GM12878 (cell line): ENCODE data around the gene DNAJC6. TPM values are rescaled to one million over a fixed set of nuclear protein-coding genes. Genes with fewer than 3 reads are reported as not detected.

ENCODE experiments used
- ATAC-seq: fragments of 200-7000 bp; cut with Tn5 transposase; 3 replicates; pipeline ENCODE4 v1.9.1; 2020; ENCODE audit warnings: mild to moderate bottlenecking, moderate library complexity
- BruUV-seq: library from RNA; stranded (reverse); fragments of 400-500 nt; replicated peaks from 2 replicates; lab custom pipeline; 2021; lab: Mats Ljungman, UMichigan
- CTCF ChIA-PET: fragments of 300-600 bp; sonication (Branson Sonifier 250); formaldehyde crosslinking; extraction: SDS; loops from one replicate; lab custom pipeline; 2021; ENCODE audit warnings: inconsistent platforms; lab: Yijun Ruan, JAX
- POLR2A ChIA-PET: fragments of 350-600 bp; formaldehyde crosslinking; extraction: SDS; loops from one replicate; lab custom pipeline; 2021; ENCODE audit warnings: inconsistent platforms; lab: Charles Lee
- RAD21 ChIA-PET: fragments of 300-600 bp; sonication (Branson Sonifier 250); formaldehyde crosslinking; loops from one replicate; lab custom pipeline; 2023; ENCODE audit warnings: antibody characterized with exemption; ENCODE audit not compliant: unreplicated experiment; lab: Charles Lee
- SMC1A ChIA-PET: fragments of 300-600 bp; sonication (Branson Sonifier 250); formaldehyde crosslinking; loops from one replicate; lab custom pipeline; 2023; ENCODE audit not compliant: unreplicated experiment, uncharacterized antibody; lab: Charles Lee
- DNase-seq: peaks from one replicate; pipeline ENCODE4 v3.0.0-alpha.2; 2011; ENCODE audit warnings: low read depth, low spot score
- FAIRE-seq: peaks from 3 replicates; lab custom pipeline; 2011; peaks lifted over from hg19 to GRCh38; lab: Jason Lieb, UNC
- H2AFZ ChIP-seq: 2 replicates; pipeline ENCODE4 v1.6.0; 2011; ENCODE audit warnings: low read depth, low read length, control low read depth; ENCODE audit not compliant: control insufficient read depth
- H3K27ac ChIP-seq: 2 replicates; pipeline ENCODE4 v1.5.1; 2011; ENCODE audit warnings: control low read depth; ENCODE audit not compliant: control insufficient read depth, insufficient read depth
- H3K27me3 ChIP-seq, 2 experiments: replicated peaks in 1 of 2; 2 replicates each; pipeline versions ENCODE4 v1.6.0 to v1.6.1; 2011; ENCODE audit warnings: low read length in 1 of 2; ENCODE audit not compliant: control insufficient read depth in 2 of 2, insufficient read depth in 2 of 2
- H3K36me3 ChIP-seq, 2 experiments: 2 replicates each; pipeline ENCODE4 v1.5.1; 2011; ENCODE audit warnings: low read length in 1 of 2; ENCODE audit not compliant: control insufficient read depth in 2 of 2, insufficient read depth in 2 of 2
- H3K4me1 ChIP-seq: 2 replicates; pipeline ENCODE4 v1.6.1; 2011; ENCODE audit warnings: mild to moderate bottlenecking, low read length, moderate library complexity, mixed read lengths; ENCODE audit not compliant: control insufficient read depth, insufficient read depth
- H3K4me2 ChIP-seq: 2 replicates; pipeline ENCODE4 v1.6.0; 2011; ENCODE audit warnings: control low read depth; ENCODE audit not compliant: control insufficient read depth, insufficient read depth
- H3K4me3 ChIP-seq: fragments of 200-600 bp; sonication (generic); 2 replicates; pipeline ENCODE4 v1.5.1; 2016
- H3K79me2 ChIP-seq: 2 replicates; pipeline ENCODE4 v1.6.0; 2011; ENCODE audit warnings: low read length; ENCODE audit not compliant: control insufficient read depth, insufficient read depth
- H3K9ac ChIP-seq: 2 replicates; pipeline ENCODE4 v1.8.0; 2011; ENCODE audit warnings: low read length, control low read depth, mixed read lengths; ENCODE audit not compliant: control insufficient read depth, insufficient read depth
- H3K9me3 ChIP-seq: replicated peaks from 3 replicates; pipeline ENCODE4 v1.5.1; 2011; ENCODE audit warnings: mild to moderate bottlenecking, low read length; ENCODE audit not compliant: control insufficient read depth, insufficient read depth
- H4K20me1 ChIP-seq: 2 replicates; pipeline ENCODE4 v1.6.0; 2011; ENCODE audit not compliant: control insufficient read depth, insufficient read depth
- BRCA1 ChIP-seq: IDR thresholded peaks from 2 replicates; pipeline ENCODE4 v1.6.1; 2011; ENCODE audit warnings: low read depth, low read length, improper control_type of control experiment
- CTCF ChIP-seq, 3 experiments: IDR thresholded peaks in 2 of 3; conservative IDR thresholded peaks in 1 of 3; 2 replicates each; pipeline ENCODE4 v1.5.1; 2011; ENCODE audit warnings: low read depth in 3 of 3, low read length in 3 of 3, mild to moderate bottlenecking in 3 of 3, control low read depth in 2 of 3, moderate library complexity in 2 of 3, inconsistent platforms in 1 of 3, mixed read lengths in 1 of 3; ENCODE audit not compliant: control insufficient read depth in 2 of 3, insufficient read depth in 1 of 3; ENCODE audit errors: extremely low read depth in 1 of 3
- HCFC1 ChIP-seq: fragments of 150-350 bp; IDR thresholded peaks from 2 replicates; pipeline ENCODE4 v1.6.1; 2014; ENCODE audit warnings: low read length
- IRF3 ChIP-seq: fragments of 450-650 bp; IDR thresholded peaks from 2 replicates; pipeline ENCODE4 v1.6.1; 2014; ENCODE audit warnings: mild to moderate bottlenecking
- LARP7 ChIP-seq: fragments of 450-650 bp; IDR thresholded peaks from 2 replicates; pipeline ENCODE4 v1.6.1; 2017; ENCODE audit warnings: mild to moderate bottlenecking
- NFYB ChIP-seq: IDR thresholded peaks from 2 replicates; pipeline ENCODE4 v1.6.1; 2011; ENCODE audit warnings: low read depth, mild to moderate bottlenecking, low read length, improper control_type of control experiment, moderate library complexity; ENCODE audit not compliant: insufficient read depth
- NR2C1 ChIP-seq: fragments of 450-650 bp; IDR thresholded peaks from 2 replicates; pipeline ENCODE4 v1.6.1; 2017; ENCODE audit warnings: antibody characterized with exemption, mild to moderate bottlenecking, moderate library complexity
- PML ChIP-seq: IDR thresholded peaks from 2 replicates; pipeline ENCODE4 v1.6.1; 2012; ENCODE audit warnings: low read length, inconsistent platforms
- SIN3A ChIP-seq: IDR thresholded peaks from 2 replicates; pipeline ENCODE4 v1.6.1; 2012; ENCODE audit warnings: low read depth, low read length, improper control_type of control experiment
- SMC3 ChIP-seq: IDR thresholded peaks from 2 replicates; pipeline ENCODE4 v1.6.1; 2011; ENCODE audit warnings: low read length, improper control_type of control experiment, borderline replicate concordance
- SREBF1 ChIP-seq: IDR thresholded peaks from 2 replicates; pipeline ENCODE4 v1.6.1; 2012; ENCODE audit warnings: mild to moderate bottlenecking, low read length
- SREBF2 ChIP-seq: IDR thresholded peaks from 2 replicates; pipeline ENCODE4 v1.6.1; 2012; ENCODE audit warnings: mild to moderate bottlenecking, low read length
- TCF3 ChIP-seq: IDR thresholded peaks from 2 replicates; pipeline ENCODE4 v1.6.1; 2012; ENCODE audit warnings: low read depth, mild to moderate bottlenecking, low read length, borderline replicate concordance; ENCODE audit not compliant: insufficient read depth
- TCF7 ChIP-seq: IDR thresholded peaks from 2 replicates; pipeline ENCODE4 v1.6.1; 2014; ENCODE audit warnings: antibody characterized with exemption, borderline replicate concordance
- ZBTB40 ChIP-seq: fragments of 450-650 bp; IDR thresholded peaks from 2 replicates; pipeline ENCODE4 v1.6.1; 2016; ENCODE audit warnings: mild to moderate bottlenecking, moderate library complexity, borderline replicate concordance
- WGBS: methylation state at CpG from one replicate; pipeline ENCODE4 v1.1.6; 2016; ENCODE audit warnings: low lambda C conversion rate; ENCODE audit not compliant: insufficient replicate concordance, insufficient coverage; ENCODE audit errors: missing lambda C conversion rate; 5-methylcytosine and 5-hydroxymethylcytosine counted together
- in situ Hi-C: fragments of 300-500 bp; cut with MboI; formaldehyde crosslinking; loops from 9 replicates; pipeline ENCODE4 v1.14.3; 2018; ENCODE audit warnings: mixed read lengths
- intact Hi-C: fragments of 100-400 bp; cut with micrococcal nuclease; formaldehyde crosslinking; loops from one replicate; pipeline ENCODE4 v1.14.2; 2022; ENCODE audit not compliant: unreplicated experiment
- polyA plus RNA-seq, 11 experiments: library from polyadenylated mRNA; depleted of rRNA in 4 of 11; unstranded in 6 of 11; stranded (reverse) in 5 of 11; fragments of >200 nt; fragmentation: Nextera tagmentation in 4 of 11; fragmentation: Illumina TruSeq in 1 of 11; extraction: Ambion mirVana in 4 of 11; extraction: Trizol in 1 of 11; gene quantifications; 1 replicate in 1 of 11; 2 replicates in 10 of 11; pipeline versions ENCODE4 v1.2.1 to v1.2.3, GENCODE V29; 2011 to 2016; ENCODE audit warnings: inconsistent platforms in 2 of 11, missing spikeins in 2 of 11, low read depth in 1 of 11
- total RNA-seq, 4 experiments: library from RNA; depleted of rRNA in 3 of 4; stranded (reverse); fragments of >200 nt in 3 of 4; fragmentation: Illumina TruSeq in 1 of 4; extraction: Trizol in 1 of 4; gene quantifications; 2 replicates each; pipeline versions ENCODE4 v1.2.1 to v1.2.3, GENCODE V29; 2013 to 2021
- TF ChIP-seq, protein P1 (sequence below): IDR thresholded peaks from 2 replicates; pipeline ENCODE4 v1.6.1; 2011; ENCODE audit warnings: borderline replicate concordance, low read depth, mild to moderate bottlenecking, moderate library complexity, mixed read lengths, low read length; ENCODE audit not compliant: insufficient read depth; ENCODE audit errors: extremely low read length

The DNAJC6 gene
- total and polyA plus RNA-seq, 10 of the 15 experiments (the other 5 are each of a cell fraction or from before 2014, with no cell fraction given), result 0.08 to 4.3 (median 2.7) TPM

DNA sequence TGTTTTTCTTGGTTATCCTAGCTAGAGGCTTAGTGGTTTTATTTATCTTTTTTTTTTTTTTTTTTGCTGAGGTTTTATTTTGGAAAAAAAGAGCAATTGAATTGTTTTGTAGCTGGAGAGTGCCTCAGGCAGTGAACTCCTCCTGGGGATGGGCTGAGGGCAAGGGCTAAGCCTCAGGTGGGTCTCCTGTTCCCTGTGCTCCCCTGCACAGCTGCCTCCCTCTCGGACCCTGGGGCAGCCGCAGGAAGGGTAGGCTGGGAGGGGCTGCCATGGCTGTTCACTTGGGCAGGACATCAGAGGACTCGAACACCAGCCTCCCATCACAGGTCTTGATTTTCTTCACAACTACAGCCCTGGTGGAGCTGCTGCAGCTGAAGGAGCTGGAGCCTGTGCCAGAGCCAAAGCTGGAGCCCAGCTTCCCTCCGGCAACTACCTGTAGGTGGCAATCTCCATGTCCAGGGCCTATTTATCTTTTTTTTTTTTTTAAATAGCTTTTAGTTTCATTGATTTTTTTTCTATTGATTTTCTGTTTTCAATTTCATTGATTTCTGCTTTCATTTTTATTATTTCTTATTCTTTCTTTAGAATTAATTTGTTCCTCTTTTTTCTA is 140.0 kb downstream of the DNAJC6 start:
- BruUV-seq, result no TSS peak
- in situ Hi-C loops, result no loop called here
- H3K9me3 ChIP-seq, result no peaks in the 10 kb centered on the region
- ChIA-PET CTCF (interaction anchor here (0.8 to 2.0 kb wide), 2 partner anchors 10 to 11 kb away, joined by 3 to 7 read pairs; no protein-coding TSS in a partner anchor), POLR2A (interaction anchor here (0.6 kb wide), 1 partner anchor 692 kb away, joined by 10 read pairs; no protein-coding TSS in a partner anchor), SMC1A (interaction anchor here (0.6 to 1.5 kb wide), 2 partner anchors 9 to 659 kb away, joined by 4 to 5 read pairs; no protein-coding TSS in a partner anchor), RAD21 (no interaction called here)
- H3K27me3 ChIP-seq, result no peaks in the 10 kb centered on the region
- 79% methylated on average over 4 of the region's 4 CpGs for WGBS
- no peak for FAIRE-seq
- no peak overlapping the region for H3K27ac ChIP-seq
- no peak overlapping the region for H3K4me3 ChIP-seq
- intact Hi-C loops, result no loop called here
- H3K9ac ChIP-seq, result no peak overlapping the region
- H3K36me3 ChIP-seq, result no peaks in the 10 kb centered on the region
- no peaks in the 10 kb centered on the region for H3K4me1 ChIP-seq
- ATAC-seq, result no peak
- H4K20me1 ChIP-seq, result no peaks in the 10 kb centered on the region
- DNase-seq, result no peak
- no peaks in the 10 kb centered on the region for H3K79me2 ChIP-seq
- TF ChIP-seq NFYB, result no peak
- TF ChIP-seq LARP7, result no peak
- TF ChIP-seq CTCF (IDR thresholded peaks at IDR 0.05 in 2 of 3, conservative IDR thresholded peaks at IDR 0.05 in 1 of 3; ENCODE audit: control insufficient read depth in 2 of 3, extremely low read depth in 1 of 3, insufficient read depth in 1 of 3, low read depth in 3 of 3, low read length in 3 of 3), result no peak
- TF ChIP-seq SREBF1, result no peak
- no peak for TF ChIP-seq SIN3A
- no peak for TF ChIP-seq SREBF2
- no peak for TF ChIP-seq TCF7
- TF ChIP-seq PML, result no peak
- no peak for TF ChIP-seq BRCA1
- TF ChIP-seq, protein P1, sequence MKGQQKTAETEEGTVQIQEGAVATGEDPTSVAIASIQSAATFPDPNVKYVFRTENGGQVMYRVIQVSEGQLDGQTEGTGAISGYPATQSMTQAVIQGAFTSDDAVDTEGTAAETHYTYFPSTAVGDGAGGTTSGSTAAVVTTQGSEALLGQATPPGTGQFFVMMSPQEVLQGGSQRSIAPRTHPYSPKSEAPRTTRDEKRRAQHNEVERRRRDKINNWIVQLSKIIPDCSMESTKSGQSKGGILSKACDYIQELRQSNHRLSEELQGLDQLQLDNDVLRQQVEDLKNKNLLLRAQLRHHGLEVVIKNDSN, result no peak
- no peak for TF ChIP-seq ZBTB40
- no peak for TF ChIP-seq NR2C1
- TF ChIP-seq TCF3, result no peak
- no peak for TF ChIP-seq SMC3
- no peak for TF ChIP-seq HCFC1
- no peak for TF ChIP-seq IRF3
- TF ChIP-seq, all 136 proteins: peak for 0
- Histone ChIP-seq H2AFZ (no peak overlapping the region), H3K4me2 (no peak overlapping the region)
